Activated CD4-positive, CD25-positive, alpha-beta regulatory T cell treated with anti-CD3 and anti-CD28 coated beads, Interleukin-2, amount 50 U/mL, for 72 hours (primary cell): ENCODE measurements around the gene PDP2.

ENCODE experiments used
- DNase-seq: peaks from one replicate; pipeline ENCODE4 v3.0.0; 2021

The PDP2 gene

DNA sequence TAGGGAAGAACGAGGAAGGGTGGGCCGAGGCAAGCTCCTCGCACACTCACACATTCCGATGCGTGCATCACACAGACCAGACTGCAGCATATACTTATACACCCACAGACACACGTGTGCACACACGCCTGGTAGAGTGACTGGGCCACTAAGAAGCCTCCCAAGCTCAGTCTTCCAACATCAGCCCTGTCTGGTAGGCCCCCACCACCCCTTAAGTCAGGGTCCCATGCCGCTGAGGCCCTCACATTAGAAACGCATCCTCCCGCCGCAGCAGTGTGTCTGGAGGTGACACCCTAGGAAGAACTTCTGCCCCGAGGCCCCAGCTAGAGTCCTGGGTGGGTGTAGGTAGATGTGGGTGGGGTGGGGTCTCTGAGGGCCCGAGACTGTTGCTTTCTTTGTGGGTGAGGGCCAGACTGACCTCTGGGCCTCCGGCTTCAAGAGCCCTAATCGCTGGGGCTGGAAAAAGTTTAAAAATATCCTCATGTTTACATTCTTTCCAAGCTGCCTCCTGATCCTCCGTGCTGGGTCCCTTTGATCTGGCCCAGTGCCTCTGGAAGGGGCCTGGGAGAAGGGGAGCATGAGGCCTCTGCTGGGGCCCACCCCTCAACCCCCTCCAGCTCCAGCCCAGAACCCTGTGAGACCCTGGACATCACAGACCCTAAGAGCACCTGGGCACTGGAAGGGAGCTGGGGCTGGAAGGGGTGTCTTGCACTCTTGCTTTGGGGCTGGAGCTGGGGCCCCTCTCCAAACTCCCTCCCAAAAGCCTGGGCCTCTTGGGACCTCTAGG is 24.7 kb downstream of the PDP2 start:
- no peak for DNase-seq

DNA sequence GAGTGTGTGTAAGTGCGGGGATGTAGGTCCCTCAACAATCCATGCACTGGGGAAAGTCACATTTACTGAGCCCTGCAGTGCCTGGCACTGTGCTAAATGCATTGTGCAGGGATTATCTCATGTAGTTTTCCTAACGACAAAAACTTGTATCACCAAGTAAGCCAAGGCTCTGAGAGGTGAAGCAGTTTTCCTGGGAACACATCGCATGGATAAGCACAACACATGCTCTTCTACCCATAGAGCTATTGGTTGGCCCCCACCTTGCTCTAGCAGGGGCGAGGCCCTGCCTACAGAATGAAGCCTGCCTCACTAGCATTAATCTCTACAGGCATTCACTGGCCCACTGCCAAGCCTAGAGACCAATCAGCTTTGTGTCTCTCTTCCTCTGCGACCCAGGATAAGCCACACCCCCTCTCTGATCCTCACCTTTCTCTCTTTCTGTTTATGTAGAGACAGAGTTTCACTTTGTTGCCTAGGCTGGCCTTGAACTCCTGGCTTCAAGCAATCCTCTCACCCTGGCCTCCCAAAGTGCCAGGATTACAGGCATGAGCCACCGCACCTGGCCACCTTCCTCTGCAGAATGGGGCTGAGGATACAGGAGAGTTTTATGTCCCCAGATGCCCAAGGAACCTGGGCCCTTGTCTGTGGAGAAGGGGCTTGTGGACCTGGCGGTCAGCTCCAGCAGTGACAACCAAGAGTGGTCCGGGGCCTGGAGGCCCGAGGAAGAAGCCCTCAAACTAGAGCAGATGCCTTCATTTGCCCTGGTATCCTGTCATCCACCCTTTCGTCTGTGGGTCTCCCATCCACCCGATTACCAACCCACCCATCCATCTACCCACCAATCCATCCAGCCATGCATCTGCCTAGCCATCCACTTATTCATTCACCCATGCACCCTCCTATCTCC is 25.6 kb downstream of the PDP2 start:
- no peak for DNase-seq

DNA sequence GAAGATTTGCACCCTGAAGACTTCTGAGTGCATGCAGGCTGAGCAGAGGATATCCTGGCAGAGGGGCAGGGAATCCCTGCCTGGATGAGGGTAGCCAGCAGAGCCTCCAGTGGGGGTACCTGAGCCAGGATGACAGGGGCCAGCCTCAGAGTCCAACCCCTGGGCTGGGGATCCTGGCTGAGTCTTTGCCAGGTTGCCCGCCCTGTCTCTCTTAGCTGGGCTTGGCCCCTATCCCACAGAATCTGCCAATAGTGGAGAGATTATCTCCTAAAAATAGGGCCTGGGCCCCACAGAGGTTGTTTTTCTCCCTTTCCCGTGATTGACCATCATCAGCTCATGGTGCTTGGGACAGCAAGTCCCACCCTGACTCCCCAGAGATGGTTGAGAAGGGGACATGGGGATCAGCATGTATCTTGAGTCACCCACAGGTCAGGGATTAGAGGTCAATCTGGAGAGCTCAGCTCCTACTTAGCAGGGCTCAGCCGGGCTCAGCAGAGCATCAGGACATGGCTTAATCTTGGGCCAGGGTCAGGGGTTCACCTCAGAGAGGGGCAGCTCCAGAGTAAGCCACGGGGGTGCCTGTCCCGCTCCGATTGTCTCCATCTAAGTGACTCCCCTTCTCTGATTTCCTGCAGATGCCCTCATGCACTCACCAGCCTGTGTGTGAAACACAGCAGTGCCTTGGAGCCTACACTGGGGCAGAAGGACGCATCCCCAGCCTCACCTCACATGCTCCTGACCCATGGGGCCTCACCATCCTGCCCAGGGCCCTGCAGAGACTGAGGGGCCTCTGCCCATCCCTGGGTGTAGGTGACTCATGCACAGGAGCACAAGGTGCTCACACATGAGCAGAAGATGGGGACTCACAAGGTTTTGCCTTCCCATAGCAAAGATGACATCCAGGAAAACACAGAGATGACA is 26.9 kb downstream of the PDP2 start:
- DNase-seq, result no peak

DNA sequence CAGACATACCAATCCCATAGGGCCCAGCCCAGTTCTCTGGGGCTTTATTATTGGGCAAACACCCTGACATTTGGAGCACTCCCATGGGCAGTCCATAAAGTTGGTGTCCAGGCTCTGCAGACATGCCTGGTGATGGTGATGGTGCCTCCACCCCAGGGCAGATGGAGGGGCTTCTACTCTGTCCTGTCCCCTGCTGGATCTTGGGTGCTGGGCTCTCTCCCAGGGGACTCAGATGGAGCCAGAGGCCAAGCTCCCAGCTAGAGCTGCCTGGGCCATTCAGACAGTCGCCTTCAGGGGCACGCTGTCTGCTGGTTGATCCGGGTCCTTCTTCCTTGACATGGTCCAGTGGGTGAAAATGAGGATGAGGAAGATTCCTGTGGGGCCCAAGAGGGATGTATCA is 27.8 kb downstream of the PDP2 start:
- DNase-seq, result no peak

DNA sequence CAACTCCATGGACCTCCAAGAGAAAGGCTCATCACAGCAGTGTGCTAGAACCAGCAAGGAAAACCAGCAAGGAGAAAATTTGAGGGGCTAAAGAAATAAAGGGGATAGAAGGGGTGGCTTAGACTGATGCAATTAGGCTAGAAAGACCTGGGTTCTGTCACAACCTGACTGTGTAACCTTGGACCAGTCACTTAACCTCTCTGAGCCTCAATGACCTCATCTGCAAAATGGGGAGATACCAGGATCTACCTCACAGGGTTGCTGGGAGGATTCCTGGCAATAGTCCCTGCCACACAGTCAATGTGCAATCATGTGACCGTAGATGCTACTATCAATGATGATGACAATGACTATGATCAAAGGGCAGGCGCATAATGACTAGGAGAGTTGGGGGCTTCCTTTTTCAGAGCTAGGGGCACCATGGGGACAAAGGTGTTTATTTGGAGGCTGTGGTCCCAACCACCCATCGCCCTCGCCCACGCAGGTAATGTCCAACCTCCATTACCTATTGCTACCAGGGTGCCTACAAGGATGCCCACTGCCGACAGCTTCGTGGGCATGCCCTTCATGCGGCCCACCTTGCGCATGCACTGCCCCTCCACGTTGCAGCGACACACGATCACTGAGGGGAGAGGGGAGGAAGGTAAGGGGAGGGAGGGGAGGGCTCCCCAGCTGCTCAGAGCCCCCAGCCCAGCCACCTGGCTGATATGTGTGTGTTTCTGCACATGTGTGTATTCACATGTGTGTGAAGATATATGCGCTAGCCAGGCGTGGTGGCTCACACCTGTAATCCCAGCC is 28.6 kb downstream of the PDP2 start:
- DNase-seq, result no peak

DNA sequence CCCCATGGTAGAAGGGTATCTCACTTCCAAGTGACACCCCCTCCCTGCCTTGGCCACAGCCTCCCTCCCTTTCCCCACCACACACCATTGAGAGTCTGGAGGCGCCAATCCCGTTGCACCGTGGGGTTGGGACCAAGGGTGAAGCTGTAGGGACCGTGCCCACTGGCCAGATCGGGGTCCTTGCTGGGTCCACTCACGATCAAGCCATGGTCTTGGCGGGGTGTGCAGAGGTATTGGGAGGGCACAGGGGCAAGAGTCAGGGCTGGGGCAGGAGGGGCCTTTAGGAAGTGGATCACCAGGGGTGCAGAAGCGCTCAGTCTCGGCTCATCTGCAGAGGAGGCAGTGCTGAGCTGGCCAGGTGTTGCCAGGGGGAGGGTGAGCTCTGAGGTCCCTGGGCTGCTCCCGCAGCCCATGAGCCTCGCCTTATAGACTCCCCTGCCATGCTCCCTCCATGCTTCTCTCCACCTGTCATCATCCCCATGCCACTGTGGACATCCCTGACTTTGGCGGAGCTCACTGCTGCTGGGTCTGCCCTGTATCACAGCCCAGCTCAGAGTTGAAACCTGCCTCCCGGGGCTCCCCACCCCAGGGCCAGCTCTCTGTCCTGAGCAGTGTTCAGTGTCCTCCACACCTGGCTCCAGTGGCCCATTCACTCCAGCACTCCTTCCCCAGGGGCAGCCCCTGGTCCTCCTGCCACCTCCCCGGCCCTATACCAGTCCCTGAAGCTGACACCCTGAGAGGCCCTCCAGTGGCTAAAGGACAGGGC is 30.0 kb downstream of the PDP2 start:
- no peak for DNase-seq

DNA sequence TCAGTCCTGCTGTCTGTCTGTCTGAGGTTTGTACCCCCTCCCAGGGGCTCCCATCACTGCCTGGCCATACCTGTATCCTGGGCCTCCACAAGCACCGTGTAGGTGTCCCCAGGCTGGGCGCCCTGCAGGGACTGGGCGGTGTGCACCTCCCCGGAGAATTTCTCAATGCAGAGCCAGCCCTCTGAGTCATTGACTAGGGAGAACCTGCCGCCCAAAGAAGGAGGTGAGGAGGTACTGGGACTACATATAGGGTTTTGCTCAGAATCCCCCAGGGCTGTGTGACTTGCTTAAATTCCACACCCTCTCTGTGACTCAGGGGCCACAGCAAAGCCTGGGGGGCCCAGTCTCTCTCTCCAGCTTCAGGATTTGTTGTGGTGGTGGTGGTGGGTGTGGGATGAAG is 30.8 kb downstream of the PDP2 start:
- DNase-seq, result no peak

DNA sequence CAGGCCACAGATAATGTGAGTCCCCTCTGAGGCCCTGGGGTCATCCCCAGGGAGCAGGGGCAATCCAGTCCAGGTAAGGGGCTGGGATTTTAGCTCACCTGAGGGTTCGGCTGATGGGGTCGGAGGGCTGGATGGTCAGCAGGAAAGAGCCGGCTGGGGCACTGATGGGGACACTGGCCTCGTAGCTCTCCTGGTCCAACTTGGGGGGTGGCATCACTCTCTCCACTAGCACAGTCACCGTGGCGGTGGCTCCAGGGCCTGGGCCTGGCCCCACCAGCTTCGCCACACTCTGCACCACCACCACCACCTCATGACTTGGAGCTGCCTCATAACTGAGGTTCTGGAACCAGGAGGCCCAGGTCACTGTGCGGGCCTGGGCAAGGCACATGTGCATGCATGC is 31.5 kb downstream of the PDP2 start:
- DNase-seq, result no peak

DNA sequence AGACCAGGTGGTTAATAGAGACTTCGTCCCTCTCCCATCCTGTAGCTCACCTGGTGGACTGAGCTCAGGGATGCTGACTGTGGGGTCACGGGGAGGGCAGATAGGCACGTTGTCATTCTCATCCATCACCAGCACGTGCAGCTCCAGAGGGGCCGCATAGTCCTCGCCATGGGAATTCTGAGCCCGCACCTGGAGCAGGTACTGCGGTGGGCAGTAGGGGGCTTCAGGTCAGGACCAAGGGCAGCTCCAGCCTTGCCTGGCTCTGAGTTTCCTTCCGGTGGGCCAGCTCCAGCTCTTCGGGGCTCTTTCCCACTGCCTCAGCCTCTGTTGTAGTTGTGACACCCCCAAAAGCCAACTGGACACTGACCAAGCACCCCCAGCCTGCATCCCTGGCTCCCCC is 32.8 kb downstream of the PDP2 start:
- DNase-seq, result no peak

DNA sequence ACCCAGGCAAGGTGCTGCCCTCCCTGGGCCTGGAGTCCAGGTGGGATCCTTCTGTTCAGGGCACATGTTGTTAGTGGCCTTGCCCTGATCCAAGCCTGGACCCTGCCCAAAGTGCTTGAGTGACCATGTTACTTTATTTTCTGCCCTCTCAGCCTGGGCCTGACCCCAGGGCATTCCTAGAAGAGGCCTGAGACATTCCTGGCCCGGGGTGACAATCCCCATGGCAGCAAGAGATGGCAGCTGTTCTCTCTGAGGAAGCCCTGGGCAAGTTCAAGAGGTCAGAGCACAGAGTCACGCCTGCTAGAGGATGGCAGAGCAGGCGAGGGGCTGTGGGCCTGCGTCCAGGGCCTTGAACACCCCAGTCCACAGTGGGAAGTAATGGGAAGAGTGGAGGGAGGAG is 33.4 kb downstream of the PDP2 start:
- no peak for DNase-seq

DNA sequence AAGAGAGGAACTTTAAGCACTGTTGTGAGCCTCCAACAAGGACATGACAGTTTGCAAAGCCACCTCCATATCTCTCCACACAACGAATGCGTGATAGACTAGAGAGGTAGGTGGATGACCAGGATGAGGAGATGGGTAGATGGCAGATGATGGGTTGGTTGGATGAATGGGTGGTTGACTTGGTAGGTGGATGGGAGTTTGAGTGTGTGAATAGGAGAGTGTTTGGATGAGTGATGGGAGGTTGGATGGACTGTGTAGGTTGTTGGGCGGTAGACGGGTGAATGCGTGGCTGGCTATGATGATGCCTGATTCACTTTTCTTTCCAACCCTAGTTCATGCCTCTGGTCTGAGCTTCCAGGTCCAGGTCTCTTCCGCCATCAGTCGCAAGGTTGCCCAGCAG is 34.2 kb downstream of the PDP2 start:
- DNase-seq, result no peak

DNA sequence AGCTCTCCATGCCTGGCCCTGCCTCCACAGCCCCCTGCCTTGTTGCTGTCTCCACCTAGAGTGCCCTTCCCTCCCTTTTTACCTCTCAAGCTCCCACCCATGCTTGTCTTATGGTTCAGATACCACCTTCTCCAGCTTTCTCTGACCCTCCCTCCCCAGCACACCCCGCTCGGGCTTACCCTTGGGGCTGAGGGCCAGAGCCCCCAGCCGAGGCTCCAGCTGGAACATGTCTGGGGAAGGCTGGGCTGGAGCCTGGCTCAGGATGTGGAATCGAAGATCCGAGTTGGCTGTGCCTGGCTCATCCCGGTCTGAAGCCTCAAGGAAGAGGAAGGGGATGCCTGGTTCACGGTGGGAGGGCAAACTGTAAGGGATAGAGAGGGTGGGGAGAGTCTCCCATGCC is 34.7 kb downstream of the PDP2 start:
- DNase-seq, result no peak

DNA sequence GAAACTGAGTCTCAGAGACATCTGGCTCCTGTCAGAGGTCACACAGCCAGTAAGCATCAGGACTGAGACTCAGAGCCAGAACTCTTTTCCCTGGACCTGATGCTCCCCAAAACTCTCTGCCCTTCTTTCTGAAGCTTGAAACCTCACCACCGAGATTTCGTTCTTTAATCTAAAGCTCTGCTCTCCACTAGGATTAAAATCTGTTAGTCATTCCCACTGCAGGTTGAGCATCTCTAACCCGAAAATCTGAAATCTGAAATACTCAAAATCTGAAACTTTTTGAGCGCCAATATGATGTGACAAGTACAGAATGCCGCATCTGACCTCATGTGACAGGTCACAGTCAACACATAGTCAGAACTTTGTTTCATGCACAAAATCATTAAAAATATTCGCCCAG is 36.2 kb downstream of the PDP2 start:
- DNase-seq, result no peak

DNA sequence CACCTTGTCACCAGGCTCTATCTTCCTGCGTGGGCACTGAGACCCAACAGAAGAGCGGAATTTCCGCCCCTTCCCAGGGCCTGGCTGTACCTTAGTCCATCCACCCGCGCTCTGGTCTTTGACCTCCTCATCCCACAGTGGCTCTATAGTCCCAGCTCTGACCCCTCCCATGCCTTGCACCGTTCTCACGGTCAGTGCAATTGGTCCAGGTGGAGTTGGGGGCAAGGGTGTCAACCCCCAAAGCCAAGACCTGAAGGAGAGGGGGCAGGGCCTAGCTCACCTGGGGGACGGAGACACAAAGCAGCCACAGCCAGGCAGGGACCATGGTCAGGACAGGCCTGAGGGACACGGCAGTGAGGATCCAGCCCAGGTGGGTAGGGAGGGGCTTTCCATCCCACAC is 37.4 kb downstream of the PDP2 start:
- DNase-seq, result no peak

DNA sequence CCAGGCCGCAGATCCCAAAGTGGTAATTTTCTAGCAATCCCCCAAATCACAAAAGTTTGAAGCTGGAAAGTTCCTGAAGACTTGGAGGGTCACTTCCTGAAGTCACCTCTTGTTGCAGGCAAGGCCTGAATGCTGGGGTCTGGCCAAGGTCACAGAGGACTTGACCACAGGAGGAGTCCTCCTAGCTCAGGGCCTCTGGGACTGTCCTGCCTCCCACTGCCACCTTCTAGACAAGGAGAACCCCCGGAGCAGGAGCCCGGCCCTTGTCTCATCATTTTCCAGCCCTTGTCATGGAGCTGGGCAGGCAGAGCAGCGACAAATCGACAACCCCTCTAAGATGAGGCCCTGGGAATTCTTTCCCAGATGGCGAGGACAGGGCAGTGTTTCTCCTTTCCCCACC is 38.0 kb downstream of the PDP2 start:
- no peak for DNase-seq

DNA sequence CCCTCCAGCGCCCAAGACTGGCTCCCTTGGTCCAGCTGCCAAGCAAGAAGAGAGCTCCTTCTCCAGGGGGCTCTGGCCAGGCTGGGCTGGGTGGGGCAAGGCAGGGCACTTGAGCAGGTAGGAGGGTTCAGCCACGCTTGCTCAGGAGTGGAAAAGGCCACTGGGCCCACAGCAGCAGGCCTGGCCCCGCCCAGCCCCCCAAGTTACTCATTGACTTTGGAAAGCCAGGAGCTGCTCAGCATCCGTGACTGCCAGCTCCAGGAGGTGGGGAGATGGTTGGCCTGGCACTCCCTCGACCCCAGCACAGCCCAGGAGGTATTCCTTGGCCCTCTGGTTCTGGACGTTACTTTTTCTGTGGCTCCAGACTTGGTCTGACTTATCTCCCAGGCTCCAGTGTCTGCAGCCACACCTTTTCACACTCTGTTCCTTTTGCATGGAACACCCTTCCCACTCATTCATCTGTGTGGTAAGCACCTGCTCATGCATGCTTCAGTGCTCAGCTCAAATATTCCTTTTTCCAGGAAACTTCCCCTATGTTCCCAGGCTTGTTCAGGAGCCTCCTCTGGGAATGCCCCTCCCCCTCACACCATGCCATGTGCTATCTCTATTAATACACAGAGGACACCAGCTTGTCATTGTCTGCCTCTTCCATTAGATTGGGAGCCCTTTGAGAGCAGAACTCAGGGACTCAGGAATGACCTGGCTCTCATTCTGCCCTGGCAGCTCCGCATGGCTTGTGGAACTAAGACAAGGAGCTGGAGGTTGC is 38.7 kb downstream of the PDP2 start, which contains the start of gene CDH16:
CDH16 (minus strand) TSS at position 83 of the 766 bp plus-strand sequence. CDS start 820 bp downstream, outside the sequence.
- DNase-seq, result no peak

DNA sequence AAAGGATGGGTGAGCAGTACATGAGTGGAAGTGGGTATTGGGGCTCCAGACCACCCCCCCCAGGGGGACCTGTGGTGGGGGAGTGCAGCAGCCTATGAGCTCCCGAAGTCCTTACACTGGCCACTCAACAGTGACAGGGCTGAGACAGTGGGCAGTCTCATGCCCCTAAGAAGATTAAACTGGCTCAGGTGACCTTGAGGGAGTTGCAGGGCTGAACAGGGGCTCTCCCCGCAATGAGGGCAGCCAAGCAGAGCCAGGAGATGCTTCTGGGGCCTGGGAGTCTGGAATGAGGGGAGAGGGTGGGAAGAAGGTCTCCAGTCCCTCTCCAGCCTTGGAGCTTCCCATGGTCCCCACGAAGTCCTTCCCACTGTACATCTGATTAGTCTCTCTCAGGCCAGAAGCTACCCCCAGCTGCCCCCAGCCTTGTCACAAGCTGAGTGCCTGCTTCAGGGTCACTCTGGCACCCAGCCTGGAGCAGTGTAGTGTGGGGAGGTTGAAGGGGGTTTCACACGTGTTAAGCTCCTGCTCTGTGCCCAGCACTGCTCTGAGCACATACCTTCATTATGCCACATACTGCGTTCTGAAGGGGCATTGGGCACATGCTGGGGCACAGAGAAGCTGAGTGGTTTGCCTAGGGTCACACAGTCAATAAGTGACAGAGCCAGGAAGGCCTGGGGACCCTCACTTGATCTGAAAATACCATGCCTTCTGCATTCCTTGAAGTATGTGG is 39.4 kb downstream of the PDP2 start:
- DNase-seq, result no peak

DNA sequence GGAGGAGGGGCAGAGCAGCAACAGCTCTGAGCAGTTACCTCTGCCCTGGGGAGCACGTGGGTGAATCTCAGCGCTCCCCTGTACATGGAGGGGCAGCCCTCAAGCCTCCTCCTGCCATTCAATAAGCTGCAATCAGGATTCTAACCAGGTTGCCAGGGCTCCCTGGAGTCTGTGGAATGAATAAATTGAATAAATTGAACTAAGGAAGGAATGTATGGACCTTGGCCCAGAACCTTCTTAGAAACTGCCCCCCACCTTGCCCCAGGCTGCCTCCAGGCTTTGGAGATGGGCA is 39.9 kb downstream of the PDP2 start:
- no peak for DNase-seq

DNA sequence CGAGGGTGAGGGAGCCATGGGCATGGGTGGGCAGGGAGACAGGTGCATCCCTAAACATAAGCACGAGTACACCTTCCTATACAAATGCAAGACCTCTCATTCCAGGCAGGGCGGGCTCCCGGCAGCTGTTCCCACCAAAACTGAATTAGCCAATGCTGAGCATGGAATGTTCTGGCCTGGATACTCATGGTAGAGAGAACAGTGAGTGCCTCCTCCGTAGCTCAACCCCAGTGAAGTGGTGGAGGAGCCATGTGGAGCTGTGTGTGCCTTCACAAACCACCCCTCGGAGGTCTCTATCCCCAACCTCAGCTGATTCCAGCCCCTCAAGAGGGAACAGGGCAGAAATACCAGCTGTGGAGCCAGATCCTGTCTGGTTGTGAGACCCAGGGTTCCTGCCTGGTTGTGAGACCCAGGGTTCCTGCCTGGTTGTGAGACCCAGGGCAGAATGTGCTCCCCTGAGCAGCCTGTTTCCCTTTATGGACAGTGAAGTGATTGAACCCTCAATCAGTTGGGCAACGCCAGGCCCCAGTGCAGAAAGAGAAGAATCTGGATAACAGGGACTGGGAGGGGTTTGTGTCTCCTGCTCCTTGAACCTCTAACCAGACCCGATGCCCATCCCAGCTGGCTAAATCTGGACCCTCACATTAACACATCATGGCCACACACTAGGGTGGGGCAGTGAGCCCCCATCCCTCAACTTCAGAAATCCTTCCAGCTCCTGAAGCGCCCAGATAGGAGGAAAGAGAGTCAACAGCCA is 40.8 kb downstream of the PDP2 start:
- no peak for DNase-seq
